Stimulated activated CD4-positive, alpha-beta T cell treated with anti-CD3 and anti-CD28 coated beads, Interleukin-12 subunit alpha, Interleukin-12 subunit beta, amount 100 ng/mL, for 4 hours (primary cell): Measurements from ENCODE around the gene TGM6.

Source experiments
- DNase-seq: peaks from one replicate; pipeline ENCODE4 v3.0.0-alpha.2; 2020

Gene TGM6

DNA sequence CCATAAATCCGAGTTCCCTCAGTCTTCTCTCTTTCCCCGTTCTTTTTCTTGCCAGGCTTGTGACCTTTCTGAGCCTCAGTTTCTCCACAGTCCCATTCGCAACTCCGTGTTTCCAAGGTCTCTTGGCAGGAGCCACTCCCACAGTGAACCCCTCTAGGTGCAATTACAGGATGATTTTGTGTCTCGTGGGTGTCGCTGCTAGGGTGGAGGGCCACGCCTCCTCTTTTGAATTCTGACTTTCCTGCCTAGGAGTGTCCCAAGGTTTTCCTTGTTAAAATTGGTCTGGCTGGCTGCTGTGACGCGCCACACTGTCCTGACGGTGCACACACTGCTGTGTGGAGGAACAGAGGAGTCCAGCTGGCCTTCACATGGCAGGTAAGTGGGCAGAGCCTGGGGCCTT, at the start of gene TGM6:
TSS of gene TGM6 (plus strand) at position 301 of the 400 bp plus-strand sequence. CDS start at position 369, 68 bp downstream.
- DNase-seq: no peak

DNA sequence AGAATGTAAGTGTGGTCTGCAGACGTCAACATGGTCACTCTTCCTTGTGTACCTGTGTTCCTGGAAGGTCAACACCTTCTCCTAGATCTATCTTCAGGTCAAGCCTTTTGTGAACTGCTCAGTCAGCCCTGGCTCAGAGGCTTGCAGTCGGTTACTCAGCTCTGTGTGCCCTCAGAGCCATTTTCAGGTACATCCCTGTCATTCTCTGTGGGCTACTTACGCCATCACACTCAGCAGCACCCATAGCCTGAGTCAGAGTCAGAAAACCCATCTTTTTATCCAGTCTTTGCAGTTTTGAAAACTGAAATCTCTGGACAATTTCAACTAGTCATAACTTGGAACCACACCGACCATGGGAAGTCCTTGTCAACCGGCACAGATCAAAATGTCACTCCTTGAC, 49.6 kb upstream of the TGM6 start:
- DNase-seq: no peak

DNA sequence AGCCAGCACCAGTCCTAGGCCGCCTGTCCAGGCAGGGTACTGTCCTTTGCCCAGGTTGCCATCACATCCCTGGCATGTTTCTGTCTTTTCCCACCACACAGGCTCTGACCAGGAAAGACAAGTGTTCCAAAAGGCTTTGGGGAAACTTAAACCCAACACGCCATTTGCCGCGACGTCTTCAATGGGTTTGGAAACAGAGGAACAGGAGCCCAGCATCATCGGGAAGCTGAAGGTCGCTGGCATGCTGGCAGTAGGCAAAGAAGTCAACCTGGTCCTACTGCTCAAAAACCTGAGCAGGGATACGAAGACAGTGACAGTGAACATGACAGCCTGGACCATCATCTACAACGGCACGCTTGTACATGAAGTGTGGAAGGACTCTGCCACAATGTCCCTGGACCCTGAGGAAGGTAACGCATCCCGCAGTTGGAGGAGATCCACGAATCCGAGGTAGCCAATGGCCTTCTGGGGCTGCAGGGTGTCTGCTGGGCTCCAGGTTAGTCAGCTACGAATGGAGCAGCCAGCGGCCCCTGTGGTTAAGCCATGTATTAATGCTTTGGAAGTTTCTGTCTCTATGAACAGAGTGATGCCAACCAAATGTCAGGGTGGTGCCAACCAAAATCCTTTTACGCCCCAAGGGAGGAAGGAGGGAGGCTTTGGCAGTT, 48.7 kb upstream of the TGM6 start:
- no peak for DNase-seq

DNA sequence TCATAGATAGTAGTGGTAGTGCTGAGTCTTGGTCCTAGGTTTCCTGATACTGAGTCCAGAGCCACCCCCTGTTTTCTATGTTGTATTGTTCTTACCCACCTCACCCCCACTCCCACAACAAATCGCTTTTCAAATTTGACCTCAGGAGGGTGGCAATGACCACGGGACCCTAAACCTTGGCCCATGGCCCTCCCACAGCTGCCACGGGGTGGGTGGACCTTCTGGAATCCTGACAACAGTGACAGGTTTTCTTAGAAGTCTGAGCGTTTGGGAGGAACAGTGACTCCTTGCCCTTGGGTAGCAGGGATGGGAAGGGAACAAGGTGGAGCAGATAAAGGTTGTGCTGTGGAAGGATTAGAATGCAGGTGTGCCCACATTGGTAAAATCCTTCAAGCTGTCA, 48.0 kb upstream of the TGM6 start:
- DNase-seq: no peak

DNA sequence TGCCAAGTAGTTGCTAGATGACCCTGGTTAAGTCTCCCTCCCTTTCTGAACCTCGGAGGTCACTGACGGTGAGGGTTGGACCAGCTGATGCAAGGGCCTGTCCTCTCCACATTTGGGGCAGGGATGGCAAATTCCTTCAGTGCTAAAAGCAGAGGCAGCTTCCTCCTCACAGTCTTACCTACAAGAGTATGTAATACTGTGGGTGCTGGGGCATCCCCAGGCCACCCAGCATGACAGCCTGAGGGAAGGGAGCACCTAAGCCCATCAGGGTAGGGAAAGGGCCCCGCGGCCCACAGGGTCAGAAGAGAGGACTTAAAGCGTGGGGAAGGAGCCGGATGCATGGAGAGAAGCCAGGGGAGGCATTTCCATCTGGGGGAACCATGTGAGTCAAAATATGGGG, 46.9 kb upstream of the TGM6 start:
- DNase-seq: no peak

DNA sequence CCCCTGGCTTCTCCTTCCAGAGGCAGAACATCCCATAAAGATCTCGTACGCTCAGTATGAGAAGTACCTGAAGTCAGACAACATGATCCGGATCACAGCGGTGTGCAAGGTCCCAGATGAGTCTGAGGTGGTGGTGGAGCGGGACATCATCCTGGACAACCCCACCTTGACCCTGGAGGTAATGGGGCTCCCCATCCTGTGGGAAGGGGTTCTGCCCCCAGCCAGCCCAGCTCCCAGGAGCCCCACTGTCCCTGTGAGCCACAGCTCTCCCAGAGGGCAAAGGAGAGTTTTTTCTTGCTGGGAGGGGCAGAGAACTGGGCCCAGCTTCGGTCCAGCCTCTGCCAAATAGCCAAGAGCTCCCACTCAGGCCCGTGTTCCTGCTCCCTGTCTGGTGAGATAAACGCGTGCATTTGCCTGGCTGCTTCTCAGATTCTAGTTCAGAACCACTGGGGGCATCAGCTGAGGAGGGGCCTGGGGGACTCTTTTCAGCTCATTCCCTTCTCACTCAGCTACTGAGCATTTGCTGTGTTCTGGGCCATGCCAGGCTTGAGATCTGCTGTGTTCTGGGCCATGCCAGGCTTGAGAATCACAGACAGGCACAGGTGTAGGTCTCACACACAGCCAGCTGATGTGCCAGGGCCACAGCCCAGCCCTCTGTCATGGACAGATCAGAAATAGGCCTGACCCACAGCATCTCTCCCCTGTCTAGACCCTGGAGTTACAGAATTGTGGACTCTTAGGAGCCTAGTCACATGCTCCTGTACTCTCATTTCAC, 45.4 kb upstream of the TGM6 start:
- no peak for DNase-seq

DNA sequence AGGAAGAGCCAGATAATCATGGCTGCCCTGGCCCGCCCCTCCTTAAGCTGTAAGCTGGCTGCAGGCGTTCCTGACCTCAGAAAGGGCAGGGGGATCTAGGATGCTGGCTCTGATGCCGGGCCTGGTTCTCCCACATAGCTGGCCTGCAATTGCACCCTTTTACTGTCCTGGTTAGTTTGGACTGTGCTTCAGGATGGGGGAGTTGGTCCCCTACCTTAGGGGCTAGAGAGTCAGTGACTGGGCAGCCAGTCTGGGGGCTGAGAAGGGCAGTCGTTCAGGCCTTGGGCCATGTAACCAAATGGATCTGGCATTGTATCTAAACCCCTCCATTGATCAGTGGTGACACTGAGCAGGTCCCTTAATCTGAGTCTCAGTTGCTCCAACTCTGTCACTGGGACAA, 44.2 kb upstream of the TGM6 start:
- no peak for DNase-seq

DNA sequence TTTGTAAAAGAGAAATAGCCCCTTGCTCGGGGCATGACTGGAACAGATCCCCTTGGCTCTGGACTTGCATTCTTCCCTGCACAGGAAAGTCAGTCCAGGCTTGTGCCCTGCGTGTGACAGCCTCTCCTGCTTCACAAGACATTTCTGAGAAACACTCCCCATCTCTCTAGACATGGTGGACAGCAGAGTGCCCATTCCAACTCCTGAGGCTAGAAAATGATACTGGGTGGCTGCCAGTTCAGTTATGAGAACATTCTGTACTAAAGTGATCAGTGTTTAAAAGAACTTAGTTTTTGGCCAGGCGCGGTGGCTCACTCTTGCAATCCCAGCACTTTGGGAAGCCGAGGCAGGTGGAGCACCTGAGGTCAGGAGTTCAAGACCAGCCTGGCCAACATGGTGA, 43.6 kb upstream of the TGM6 start:
- no peak for DNase-seq

DNA sequence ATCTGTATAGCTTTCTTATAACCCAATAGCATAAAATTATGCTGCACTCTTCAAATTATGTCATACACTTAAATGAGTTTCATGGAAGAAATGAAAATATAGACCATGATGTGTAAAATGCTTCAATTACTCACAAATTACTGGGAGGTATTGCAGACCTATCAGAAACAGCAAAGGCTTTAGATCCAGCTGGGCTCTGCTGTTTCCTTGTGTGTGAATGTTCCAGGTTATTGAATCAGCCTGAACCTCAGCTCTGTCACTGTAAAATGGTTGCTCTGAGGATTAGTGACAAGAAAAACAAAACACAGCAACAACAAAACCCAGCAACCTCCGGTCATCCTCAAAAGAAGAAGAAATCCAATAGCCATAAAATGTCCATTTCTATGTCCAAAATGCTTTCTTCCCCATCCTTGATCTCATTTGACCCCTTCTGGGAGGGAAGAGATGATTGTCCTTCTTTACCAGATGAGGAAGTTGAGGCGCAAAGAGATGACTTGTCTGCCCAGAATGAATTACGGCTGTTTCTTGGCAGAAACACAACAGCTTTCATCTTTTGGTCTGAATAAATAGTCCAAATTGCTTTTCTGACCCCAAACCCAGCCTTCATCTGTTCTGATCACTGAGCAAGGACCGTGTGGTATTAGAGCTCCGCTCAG, 42.2 kb upstream of the TGM6 start:
- no peak for DNase-seq

DNA sequence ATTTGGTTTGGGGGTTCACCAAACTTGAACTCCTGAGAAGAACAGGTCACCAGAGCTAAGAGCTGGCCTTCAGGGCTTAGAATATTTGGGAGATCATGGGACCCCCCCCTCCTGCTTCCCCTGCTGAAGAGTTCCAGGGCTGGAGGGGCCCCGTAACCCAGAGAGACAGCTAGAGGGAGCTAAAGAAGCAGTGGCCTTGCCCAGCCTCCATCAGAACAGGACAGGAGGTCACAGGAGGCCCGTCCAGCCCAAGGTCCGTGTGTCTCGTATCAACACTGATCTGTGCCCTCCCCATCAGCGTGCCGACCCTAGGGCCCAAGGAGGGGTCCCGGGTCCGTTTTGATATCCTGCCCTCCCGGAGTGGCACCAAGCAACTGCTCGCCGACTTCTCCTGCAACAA, 40.6 kb upstream of the TGM6 start:
- no peak for DNase-seq

DNA sequence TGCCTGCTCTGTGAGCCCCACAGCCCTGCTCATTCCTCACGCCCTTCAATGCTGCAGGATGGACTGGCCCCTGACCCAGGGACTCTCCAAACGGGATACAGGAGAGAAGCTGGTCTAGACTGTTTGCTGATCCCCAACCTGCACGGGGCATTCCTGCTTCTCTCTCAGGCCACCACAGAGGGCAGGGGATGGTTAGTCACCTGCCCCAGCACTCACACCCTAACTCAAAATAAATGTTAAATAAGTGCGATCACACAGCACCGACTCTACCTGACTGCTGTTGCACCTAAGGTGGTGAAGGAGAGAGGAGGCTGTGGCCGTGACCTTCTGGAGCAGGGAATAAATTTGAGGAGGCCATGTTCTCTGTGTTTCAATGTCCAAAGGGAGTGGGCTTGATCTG, 39.9 kb upstream of the TGM6 start:
- no peak for DNase-seq

DNA sequence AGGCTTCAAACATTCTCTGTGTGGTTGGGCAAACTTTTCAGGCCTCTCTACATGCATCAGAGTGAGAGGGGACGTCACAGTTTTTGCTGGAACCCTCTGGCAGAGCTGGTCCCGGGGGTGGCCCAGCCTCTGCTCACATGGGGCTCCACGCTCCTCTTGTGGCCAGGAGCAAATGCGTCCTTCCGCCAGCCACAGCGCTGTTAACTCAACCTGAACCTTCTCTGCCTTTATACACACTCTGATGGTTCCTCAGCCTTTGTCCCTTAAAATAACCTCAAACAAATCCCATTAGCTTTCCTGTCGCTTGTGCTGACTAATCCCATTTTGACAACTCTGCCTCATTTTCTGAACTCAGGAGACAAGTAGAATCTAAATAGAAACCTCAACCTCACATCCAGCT, 39.4 kb upstream of the TGM6 start:
- DNase-seq: no peak

DNA sequence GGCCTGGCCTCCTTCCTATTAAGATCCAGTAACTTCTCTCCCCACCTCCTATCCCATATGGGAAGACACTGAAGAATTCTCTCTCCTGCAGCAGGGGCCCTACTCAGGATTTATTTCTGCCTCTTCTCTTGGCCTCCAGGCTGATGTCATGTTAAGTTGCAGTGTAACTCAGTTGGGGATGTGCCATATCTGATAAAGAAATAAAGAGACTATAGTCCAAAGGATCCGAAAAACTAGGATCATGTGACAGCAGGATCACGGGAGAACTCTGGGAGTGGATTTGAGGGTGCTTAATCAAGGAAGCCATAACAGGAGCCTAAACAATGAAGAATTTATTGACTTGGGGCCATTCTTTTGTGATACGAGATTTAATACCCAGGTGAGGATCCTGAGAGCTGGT, 38.5 kb upstream of the TGM6 start:
- DNase-seq: no peak

DNA sequence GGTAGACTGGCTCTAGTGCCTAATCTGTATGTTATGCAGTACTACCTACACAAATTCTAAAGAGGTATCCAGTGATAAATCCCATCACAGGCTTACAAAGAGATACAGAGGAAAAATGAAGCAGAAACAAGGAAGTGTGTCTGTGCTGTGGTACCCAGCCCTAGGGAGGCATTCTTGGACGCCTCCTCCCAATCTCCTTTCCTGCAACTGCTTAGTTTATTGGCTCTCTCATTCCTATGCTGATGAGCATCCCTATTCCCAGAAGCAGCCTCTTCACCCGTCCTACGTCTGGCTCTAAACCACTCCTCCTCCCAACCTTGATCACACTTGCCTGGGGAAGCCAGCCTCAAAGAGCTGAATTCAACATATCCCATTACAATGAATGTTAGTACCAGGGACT, 34.5 kb upstream of the TGM6 start:
- no peak for DNase-seq

DNA sequence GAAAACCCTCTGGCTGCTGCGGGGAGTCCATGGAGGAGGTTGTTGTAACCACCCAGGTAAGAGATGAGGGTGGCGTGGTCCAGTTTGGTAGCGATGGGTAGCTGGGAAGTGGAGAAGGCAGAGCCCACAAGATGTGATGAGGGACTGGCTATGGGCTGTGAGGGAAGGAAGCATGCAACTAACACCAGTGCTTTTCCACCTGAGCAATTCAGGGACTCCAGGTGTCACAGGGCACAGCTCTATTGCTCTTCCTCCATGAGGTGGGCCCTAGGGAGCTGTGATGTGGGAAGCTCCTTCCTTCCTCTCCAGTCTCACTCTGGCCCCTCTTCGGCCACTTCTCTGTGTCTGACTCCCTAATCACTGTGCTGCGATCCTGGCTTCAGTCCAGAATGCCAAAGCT, 32.4 kb upstream of the TGM6 start:
- no peak for DNase-seq

DNA sequence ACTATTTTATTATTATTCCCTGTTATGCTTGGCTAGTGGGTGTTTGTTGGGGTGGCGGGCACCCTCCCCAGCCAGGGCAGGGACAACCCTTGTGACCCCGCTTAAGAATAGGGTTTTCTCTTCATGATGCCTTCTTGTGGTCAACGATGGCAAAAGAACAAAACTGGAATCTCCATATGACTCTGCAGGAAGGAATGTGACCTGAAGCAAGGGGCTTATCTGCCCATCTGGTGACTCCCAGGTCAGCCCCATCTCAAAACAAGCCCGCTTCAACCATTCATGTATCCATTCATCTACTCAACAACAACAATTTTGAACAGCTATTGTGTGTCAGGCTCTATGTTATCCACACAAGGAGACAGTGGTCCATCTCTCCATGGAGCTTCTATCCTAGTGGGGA, 30.9 kb upstream of the TGM6 start:
- DNase-seq: no peak

DNA sequence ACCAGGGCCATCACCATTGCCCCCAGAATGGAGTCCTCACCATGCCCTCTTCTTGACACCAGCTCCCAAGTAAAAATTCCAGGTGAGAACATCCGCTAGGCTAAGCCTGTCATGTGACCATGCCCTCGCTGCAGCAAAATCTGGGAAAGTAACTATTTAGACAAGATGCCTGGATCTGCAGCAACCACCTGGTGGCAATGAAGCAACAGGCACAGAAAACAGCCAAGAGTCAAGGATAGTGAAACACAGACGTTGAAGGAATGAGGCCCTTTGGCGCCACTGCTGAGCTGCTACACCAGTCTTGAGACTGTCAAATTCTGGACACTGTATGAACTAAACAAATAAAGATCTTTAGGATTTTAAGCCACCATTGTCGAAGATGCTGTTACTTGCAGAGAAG, 30.1 kb upstream of the TGM6 start:
- DNase-seq: no peak

DNA sequence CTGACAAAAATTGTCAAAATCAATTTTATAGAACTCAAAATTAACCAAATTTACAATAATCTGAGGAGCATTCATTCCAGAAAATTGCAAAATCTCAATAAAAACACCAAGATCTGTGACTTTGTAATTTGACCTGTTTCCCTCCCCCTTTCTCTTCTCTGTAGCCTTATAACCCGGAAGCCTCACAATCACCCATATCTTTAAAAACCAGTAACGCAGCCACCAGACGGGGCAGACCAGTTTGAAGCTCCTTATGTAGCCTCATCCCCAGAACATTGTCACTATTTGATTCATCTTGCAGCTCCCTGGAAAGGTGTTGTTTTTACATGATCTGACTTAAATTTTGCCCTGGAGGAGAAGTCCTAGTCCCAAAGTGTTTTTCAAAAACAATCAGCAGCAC, 27.5 kb upstream of the TGM6 start:
- DNase-seq: no peak

DNA sequence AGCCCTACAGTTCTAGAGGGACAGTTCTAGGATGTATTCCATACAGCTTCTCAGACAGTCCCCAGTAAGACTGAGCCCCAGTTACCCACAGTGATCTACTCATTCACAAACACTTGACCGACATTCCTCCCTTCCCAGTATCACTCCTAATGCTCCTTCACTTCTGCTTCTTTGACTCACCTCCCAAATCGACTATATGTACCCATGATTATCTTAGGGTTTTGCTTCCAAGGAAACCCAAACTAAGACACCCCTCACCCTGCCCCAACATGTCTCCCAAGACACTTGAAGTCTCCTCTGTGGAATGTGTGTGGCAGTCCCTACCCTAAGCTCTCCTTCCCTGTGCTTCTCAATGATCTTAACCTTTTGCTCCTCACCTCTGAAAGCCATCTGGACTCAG, 23.6 kb upstream of the TGM6 start:
- no peak for DNase-seq

DNA sequence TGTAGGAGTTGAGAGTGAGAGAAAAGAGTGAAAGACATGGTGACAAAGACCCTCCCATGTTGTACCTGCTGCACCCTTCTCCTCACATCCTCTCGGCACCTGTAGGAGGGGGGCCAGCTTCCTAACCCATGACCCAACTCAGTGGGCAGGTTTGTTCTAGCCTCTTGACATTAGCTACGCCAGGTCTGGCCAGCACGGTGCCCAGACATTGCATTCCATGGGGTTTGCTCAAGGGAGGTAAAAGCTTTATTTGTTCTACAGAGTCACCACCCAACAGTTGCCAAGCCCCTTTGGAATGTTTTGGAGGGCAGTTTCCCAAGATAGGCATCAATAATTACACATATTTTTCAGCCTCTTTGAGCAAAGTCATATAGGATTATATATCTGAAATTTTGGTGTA, 22.7 kb upstream of the TGM6 start:
- DNase-seq: no peak

DNA sequence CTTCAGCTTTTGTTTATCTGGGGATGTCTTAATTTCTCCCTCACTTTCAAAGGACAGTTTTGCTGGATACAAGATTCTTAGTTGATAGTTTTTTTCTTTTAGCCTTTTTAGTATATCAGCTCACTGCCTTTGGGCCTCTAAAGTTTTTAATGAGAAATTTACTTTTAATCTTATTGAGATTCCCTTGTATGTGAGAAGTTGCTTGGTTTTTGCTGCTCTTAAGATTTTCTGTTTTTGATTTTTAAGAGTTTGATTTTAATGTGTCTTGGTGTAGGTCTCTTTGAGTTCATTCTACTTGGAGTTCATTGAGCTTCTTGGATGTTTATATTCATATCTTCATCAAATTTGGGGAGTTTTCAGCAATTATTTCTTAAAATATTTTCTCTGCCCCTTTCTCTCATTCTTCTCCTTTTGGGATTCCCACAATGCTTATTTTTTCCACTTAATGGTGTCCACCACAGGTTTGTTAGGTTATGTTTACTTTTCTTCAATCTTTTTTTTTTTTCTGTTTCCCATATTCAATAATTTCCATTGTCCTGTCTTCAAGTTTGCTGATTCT, 19.6 kb upstream of the TGM6 start:
- DNase-seq: no peak

DNA sequence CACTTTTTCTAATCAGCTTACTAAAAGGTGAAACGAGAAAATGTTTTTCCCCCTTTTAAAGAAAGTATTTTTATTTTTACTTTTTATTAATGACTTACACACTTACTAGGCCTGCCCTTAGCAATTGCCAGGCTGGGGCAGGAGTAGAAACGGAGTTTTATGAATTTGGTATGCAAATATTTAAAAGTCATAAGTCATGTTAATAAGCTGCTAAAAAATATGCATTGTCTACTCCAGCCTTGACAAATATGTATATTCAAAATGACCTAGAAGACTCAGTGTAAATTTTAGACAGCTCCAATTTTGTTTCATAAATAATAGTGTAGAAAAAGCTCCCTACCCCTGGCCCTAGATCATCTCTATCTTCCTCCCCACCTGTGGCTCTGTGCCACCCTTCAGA, 17.5 kb upstream of the TGM6 start:
- DNase-seq: no peak

DNA sequence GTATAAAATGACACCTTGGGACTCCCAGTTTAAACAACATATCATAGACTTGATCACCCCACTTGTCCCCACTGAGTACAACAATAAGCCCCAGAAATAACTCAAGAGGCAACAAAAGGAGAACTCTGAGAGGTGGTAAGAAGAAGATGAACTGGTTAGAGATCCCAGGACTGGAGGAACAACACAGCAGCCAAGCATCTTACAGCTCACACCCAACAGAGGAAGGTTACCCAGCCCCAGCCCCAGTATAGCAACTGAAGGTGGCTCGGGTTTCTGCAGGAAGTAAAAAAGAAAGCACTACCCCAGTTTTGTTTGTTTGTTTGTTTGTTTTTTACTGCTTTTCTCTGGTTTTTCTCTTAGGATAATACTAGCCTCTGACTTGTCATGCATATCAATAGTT, 17.1 kb upstream of the TGM6 start:
- no peak for DNase-seq

DNA sequence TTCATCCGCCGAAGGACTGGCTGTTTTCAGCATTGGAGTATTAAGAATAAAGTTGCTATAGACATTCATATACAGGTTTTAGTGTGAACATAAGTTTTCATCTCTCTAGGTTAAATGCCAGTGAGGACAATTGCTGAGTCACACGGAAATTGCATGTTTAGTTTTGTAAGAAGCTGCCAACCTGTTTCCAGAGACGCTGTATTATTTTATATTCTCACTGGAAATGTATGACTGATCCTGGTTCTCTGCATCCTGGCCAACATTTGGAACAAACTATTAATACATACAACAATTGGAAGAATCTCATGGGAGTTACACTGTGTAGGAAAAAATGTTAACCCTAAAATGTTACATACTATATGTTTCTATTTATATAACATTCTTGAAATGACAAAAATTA, 16.7 kb upstream of the TGM6 start:
- no peak for DNase-seq
